GM12873 (cell line): ENCODE results near the gene TFRC.

ENCODE experiments used
- CTCF ChIP-seq: IDR thresholded peaks from 2 replicates; pipeline ENCODE4 v1.5.1; 2012; ENCODE audit warnings: low read depth, mild to moderate bottlenecking, moderate library complexity, low read length, control low read depth; ENCODE audit not compliant: insufficient read depth; ENCODE audit errors: missing control alignments

TFRC gene

DNA sequence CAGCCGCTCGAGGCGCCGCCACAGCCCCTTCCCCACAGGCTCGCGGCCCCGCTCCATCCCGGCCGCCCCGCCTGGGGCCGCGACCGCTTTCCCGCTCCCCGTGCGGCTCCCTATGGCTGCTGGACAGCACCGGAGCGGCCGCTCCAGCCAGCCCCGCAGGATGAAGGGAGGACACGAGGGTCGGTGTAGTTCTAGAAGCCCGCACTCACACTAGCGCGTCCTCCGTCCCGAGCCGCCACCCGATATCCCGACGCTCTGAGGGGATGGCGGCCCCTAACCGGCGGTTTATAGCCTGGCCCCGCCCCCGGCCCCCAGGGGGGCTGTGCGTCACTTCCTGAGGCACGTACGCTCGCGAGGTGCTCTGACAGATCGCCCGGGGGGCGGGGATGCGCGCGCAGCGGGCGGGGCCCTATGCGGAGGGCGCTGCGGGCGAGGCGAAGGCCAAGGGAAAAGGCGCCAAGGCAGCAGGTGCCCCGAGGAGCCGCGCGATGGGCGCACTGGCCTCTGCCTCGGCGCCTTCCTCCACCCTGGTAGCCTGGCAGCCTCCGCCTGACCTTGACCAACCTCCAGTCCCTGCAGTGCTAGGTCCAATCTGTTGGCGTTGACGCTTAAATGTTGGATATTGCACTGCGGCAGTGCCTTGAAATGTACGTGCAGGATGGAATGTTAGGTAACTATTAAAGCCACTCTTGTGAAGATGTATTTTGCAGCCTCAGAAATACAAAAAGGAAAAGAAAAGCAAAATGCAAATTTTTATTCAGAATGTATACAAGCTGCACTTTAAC, at the start of gene TFRC:
Gene TFRC (minus strand): TSS at position 257 of the 785 bp plus-strand sequence. CDS start 4,991 bp downstream, outside the sequence.
- no peak for TF ChIP-seq CTCF

GRCh38 chr3:196128172-196128843, 46.4 kb upstream of the TFRC start:
- TF ChIP-seq CTCF, result no peak

DNA sequence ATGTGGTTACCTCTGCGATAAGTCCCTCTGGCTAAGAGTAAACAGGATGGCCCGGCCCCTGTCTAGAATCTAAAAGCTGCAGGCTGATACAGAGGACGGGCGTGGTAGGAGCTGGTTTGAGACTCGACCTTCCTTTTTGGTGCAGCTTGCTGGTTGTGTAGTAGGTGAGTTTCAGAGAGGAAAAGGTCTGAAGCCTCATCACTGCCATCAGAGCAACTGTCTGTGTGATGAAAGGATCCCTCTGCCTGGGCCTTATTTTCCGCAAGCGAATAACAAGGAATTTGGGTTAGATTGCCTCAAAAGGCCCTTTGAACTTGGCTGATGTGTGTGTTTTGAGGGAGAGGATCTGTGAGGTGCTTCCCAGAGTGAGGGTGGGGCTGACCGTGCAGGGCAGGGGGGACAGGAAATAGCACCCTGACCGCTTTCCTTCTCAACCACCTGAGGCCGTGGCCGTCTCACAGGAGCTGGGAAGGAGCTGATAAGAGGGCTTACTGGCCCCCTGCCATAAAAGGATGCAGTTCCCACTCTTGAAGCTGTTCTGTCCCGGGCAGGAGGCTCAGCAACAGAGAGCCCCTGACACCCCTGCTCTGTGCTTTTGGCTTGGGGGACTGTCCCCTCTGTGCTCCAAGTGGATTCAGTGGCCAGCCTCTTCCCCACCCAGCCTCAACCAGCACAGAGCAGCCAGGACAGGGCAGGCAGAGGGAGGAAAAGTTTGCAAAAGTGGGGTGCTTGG, 45.6 kb upstream of the TFRC start:
- TF ChIP-seq CTCF, result no peak

DNA sequence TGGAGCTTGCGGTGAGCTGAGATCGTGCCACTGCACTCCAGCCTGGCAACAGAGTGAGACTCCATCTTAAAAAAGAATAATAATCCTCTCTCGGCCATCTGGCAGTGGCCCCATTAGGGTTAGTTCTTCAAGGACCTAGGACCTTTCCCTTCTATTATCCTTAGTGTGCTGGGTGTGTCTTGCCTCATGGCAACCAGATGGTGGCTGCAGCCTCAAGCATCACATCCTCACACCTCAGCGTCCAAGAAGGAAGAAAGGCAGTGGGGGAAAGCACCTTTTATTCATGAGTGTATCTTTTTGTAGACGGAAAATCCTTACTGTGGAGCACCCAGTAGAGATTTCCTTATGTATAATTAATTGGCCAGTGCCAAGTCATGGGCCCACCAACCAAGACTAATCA, 42.7 kb upstream of the TFRC start:
- no peak for TF ChIP-seq CTCF

DNA sequence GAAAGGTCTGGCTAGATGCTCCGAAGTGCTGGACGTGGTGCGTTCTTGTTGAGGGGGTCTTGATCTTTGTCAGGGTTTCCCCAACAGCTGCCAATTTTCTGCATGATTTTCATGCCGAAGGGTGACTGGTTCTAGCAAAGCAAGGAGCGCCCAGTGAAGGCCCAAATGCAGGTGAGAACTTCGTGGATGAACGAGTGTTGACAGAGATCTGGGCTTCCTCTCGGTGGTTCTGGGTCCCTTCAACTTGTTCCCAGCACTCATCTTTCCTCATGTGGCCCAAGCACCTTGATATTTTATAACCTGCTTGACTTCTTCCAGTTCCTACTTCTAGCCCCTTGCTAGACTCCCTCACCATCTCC, 40.8 kb upstream of the TFRC start:
- no peak for TF ChIP-seq CTCF

- TF ChIP-seq CTCF, result no peak
These were observed 40.3 kb upstream of the TFRC start for GRCh38 chr3:196122021-196122687.

DNA sequence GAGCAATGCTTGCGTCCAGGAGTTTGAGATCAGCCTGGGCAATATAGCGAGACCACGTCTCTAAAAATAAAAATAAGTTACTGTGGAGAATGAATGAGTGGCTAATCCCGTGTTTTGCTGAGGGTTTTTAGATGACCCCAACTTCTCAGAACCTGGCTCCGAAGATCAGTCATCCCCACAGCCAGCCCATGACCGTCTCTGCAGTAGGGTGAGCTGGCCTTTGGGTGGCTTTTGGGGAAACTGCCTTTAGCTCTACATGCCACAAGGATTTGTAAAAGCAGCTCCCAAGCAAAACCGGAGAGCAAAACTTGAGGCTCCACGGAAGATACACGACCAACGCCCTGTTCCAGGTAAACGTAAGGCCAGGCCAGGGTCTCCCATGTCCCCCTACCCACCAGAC, 39.2 kb upstream of the TFRC start:
- no peak for TF ChIP-seq CTCF
